ENCODE data around the gene STPG3. TPM values are rescaled to one million over a fixed set of nuclear protein-coding genes. Genes with fewer than 3 reads are reported as not detected.
A peak's percentile ranks its signal among the peaks of the same experiment; 100 is the strongest.

The STPG3 gene
- total and polyA plus RNA-seq, 2 of the 13 experiments (the other 11 are each of a cell fraction or from before 2014, with no cell fraction given): not detected

DNA sequence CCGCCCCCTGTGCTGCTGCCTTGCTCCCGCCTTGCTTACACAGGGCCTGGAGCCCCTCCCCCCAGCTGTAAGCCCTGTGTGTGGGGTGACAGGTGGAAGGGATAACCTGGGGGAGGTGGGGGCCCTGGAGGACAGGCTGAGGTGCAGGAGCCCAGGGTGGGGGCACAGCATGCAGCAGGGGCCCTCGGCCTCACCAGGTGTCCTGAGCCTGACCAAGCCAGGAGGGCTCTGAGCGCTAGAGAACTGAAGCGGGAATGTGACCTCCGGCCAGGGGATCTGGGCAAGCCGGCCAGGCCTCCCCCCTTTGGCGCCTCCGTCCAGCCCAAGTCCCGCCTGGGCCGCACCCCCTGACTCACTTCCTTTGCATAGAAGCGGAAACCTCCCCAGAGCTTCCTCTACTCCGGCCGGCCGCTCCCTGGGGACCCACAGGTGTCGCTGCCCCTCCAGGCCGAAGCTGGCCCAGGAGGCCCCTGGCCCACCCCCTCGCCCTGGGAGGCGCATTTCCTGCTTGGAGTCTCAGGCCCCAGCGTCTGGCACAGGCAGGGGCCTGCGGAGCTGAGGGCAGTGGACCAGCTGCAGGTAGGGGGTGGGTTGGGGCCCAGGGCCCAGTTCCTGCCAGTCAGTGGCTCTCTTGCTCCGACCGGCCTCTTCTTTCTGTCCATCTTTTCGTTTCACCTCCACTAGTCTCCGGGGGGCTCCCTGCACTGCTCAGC is 26.4 kb downstream of the STPG3 start, which contains the start of gene TOR4A (continued):
- TF ChIP-seq ZNF709 (CRISPR knock-in tag; IDR thresholded peaks at IDR 0.05): no peak
- peak; percentile 94 for TF ChIP-seq PHF21A (CRISPR knock-in tag; IDR thresholded peaks at IDR 0.05)
- TF ChIP-seq ZSCAN25 (CRISPR knock-in tag; IDR thresholded peaks at IDR 0.05): peak; percentile 13; the same call in 1 of the 2 replicates
- TF ChIP-seq GATA4 (IDR thresholded peaks at IDR 0.05; ENCODE audit: borderline replicate concordance, low read depth): 0 out of 2 replicates have a peak, but pooled peaks have one; percentile 55
- no peak for TF ChIP-seq PAF1 (CRISPR knock-in tag; IDR thresholded peaks at IDR 0.05)
- no peak for TF ChIP-seq ZNF446 (CRISPR knock-in tag; IDR thresholded peaks at IDR 0.05)
- TF ChIP-seq MIER2 (CRISPR knock-in tag; IDR thresholded peaks at IDR 0.05): no peak
- no peak for TF ChIP-seq FOXM1 (CRISPR knock-in tag; IDR thresholded peaks at IDR 0.05)
- TF ChIP-seq SKI (IDR thresholded peaks at IDR 0.05; ENCODE audit: partially characterized antibody): peak; percentile 40
- no peak for TF ChIP-seq ZNF713 (CRISPR knock-in tag; IDR thresholded peaks at IDR 0.05)
- no peak; the same call in none of the 2 replicates for TF ChIP-seq MYC (CRISPR knock-in tag; IDR thresholded peaks at IDR 0.05; ENCODE audit: borderline replicate concordance)
- TF ChIP-seq TCF12 (IDR thresholded peaks at IDR 0.05): no peak
- no peak for TF ChIP-seq TCF12 (CRISPR knock-in tag; IDR thresholded peaks at IDR 0.05)
- peak; percentile 58; the same call in 1 of the 2 replicates for TF ChIP-seq ZNF431 (CRISPR knock-in tag; IDR thresholded peaks at IDR 0.05; ENCODE audit: borderline replicate concordance, low read depth)
- TF ChIP-seq TOPORS (CRISPR knock-in tag; IDR thresholded peaks at IDR 0.05): no peak
- 0 out of 2 replicates have a peak, but pooled peaks have one; percentile 16 for TF ChIP-seq ZFP1 (CRISPR knock-in tag; IDR thresholded peaks at IDR 0.05)
- no peak; the same call in 1 of the 2 replicates for TF ChIP-seq ZNF264 (CRISPR knock-in tag; IDR thresholded peaks at IDR 0.05)
- TF ChIP-seq, protein P1, sequence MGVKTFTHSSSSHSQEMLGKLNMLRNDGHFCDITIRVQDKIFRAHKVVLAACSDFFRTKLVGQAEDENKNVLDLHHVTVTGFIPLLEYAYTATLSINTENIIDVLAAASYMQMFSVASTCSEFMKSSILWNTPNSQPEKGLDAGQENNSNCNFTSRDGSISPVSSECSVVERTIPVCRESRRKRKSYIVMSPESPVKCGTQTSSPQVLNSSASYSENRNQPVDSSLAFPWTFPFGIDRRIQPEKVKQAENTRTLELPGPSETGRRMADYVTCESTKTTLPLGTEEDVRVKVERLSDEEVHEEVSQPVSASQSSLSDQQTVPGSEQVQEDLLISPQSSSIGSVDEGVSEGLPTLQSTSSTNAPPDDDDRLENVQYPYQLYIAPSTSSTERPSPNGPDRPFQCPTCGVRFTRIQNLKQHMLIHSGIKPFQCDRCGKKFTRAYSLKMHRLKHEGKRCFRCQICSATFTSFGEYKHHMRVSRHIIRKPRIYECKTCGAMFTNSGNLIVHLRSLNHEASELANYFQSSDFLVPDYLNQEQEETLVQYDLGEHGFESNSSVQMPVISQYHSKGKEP (CRISPR knock-in tag; IDR thresholded peaks at IDR 0.05): no peak
- TF ChIP-seq, protein P2, sequence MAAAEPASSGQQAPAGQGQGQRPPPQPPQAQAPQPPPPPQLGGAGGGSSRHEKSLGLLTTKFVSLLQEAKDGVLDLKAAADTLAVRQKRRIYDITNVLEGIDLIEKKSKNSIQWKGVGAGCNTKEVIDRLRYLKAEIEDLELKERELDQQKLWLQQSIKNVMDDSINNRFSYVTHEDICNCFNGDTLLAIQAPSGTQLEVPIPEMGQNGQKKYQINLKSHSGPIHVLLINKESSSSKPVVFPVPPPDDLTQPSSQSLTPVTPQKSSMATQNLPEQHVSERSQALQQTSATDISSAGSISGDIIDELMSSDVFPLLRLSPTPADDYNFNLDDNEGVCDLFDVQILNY (CRISPR knock-in tag; conservative IDR thresholded peaks at IDR 0.05): no peak
- no peak; the same call in 1 of the 2 replicates for TF ChIP-seq REPIN1 (CRISPR knock-in tag; IDR thresholded peaks at IDR 0.05; ENCODE audit: borderline replicate concordance, low read depth)
- TF ChIP-seq ZNF883 (CRISPR knock-in tag; IDR thresholded peaks at IDR 0.05; ENCODE audit: not compliant biosample characterization): no peak
- TF ChIP-seq, protein P3, sequence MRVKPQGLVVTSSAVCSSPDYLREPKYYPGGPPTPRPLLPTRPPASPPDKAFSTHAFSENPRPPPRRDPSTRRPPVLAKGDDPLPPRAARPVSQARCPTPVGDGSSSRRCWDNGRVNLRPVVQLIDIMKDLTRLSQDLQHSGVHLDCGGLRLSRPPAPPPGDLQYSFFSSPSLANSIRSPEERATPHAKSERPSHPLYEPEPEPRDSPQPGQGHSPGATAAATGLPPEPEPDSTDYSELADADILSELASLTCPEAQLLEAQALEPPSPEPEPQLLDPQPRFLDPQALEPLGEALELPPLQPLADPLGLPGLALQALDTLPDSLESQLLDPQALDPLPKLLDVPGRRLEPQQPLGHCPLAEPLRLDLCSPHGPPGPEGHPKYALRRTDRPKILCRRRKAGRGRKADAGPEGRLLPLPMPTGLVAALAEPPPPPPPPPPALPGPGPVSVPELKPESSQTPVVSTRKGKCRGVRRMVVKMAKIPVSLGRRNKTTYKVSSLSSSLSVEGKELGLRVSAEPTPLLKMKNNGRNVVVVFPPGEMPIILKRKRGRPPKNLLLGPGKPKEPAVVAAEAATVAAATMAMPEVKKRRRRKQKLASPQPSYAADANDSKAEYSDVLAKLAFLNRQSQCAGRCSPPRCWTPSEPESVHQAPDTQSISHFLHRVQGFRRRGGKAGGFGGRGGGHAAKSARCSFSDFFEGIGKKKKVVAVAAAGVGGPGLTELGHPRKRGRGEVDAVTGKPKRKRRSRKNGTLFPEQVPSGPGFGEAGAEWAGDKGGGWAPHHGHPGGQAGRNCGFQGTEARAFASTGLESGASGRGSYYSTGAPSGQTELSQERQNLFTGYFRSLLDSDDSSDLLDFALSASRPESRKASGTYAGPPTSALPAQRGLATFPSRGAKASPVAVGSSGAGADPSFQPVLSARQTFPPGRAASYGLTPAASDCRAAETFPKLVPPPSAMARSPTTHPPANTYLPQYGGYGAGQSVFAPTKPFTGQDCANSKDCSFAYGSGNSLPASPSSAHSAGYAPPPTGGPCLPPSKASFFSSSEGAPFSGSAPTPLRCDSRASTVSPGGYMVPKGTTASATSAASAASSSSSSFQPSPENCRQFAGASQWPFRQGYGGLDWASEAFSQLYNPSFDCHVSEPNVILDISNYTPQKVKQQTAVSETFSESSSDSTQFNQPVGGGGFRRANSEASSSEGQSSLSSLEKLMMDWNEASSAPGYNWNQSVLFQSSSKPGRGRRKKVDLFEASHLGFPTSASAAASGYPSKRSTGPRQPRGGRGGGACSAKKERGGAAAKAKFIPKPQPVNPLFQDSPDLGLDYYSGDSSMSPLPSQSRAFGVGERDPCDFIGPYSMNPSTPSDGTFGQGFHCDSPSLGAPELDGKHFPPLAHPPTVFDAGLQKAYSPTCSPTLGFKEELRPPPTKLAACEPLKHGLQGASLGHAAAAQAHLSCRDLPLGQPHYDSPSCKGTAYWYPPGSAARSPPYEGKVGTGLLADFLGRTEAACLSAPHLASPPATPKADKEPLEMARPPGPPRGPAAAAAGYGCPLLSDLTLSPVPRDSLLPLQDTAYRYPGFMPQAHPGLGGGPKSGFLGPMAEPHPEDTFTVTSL (CRISPR knock-in tag; IDR thresholded peaks at IDR 0.05; ENCODE audit: borderline replicate concordance): no peak

Data from HepG2 (cell line).